HG03135 (cell line): Measurements from ENCODE around the gene NEK6.

Source experiments
- ATAC-seq: cut with Tn5 transposase; IDR thresholded peaks from one replicate; pipeline ENCODE4 v1.9.1; 2021; ENCODE audit warnings: mild to moderate bottlenecking, moderate library complexity; ENCODE audit not compliant: unreplicated experiment

NEK6 gene

DNA sequence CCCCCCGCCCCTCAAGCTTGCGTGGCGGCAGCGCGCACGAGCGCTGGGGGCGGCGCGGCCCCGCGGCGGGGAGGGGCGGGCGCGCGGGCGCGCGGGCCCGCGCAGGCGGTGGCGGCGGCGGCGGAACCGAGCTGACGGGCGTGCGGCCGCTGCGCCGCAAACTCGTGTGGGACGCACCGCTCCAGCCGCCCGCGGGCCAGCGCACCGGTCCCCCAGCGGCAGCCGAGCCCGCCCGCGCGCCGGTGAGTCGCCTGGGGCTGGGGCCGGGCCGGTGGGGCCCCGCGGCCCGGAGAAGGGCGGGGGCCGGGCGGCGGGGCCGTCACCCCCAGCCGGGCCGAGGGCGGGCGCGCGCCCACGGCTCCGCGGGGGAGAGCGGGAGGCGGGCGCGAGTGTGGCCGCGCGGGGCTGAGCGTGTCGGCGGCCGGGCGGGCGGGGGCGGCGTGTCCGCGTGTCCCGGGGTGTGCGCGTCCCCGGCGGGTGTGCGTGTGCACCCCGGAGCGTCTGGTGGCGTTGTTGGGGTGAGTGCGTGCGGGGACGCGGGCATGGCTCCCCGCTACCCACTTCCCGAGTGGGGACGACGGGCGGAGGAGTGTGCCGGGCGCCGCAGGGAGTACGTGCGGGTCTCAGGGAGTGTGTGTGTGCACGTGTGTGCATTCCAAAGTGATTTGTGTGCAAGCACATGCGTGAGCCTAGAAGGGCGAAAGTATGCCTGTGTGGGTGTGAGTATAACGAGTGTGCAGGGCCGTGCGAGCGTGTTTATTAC is at the start of gene NEK6:
Gene NEK6, plus strand, starts transcription at position 106 of the 763 bp plus-strand sequence. CDS start 44,016 bp downstream, outside the sequence.
- ATAC-seq, result no peak

DNA sequence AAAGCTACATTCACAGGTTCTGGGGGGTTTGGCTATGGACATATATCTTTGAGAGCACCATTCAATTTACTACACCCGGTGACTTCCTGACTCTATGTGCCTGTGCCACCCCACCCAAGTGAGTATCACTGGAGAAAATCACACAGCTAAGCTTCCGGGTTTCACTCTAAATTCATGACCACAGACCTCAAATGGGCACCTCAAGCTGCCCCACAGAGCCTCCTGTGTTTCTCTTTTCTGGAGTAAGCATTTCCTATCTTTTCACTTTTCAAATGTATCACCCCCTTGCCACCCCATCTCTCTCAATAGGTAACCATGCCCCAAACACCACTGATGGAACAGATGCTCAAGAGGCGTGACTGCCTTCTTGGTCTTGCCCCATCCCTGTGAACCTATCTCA is 49.2 kb upstream of the NEK6 start:
- ATAC-seq, result no peak

DNA sequence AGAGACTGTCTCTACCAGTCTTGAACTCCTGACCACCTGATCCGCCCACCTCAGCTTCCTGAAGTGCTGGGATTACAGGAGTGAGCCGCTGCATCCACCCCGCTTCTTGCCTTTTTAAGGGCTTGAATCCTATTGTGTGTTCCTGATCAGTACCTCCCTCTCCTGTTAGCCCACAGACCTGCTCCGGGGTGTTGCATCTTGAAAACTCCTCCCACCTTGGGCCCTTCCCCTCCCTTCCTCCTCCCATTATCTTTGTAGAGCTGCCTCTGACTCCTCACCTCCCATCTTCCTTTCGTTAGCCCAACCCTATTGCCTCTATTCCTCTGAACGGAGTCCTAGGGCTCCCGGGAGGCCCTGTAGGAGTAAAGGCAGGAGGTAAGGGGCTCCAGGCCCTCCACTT is 48.5 kb upstream of the NEK6 start:
- no peak for ATAC-seq

DNA sequence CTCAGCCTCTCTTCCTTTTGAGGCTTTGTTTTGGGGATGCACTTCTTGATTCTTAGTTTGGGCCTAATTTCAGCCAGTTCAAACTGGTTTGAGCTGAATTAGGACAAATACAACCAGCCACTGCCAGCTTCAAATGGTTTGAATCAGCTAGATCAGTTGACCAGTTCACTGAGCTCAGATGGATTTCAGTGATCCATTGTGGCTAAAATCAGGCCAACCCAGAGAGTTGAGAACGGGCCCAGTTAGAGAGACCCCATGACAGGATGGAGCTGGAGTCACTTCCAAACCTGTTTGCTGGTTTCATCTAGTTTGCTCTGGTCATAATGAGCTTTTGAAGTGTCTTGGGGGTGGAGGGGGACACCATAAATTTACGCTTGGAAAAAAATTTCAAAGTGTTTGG is 48.0 kb upstream of the NEK6 start:
- no peak for ATAC-seq

DNA sequence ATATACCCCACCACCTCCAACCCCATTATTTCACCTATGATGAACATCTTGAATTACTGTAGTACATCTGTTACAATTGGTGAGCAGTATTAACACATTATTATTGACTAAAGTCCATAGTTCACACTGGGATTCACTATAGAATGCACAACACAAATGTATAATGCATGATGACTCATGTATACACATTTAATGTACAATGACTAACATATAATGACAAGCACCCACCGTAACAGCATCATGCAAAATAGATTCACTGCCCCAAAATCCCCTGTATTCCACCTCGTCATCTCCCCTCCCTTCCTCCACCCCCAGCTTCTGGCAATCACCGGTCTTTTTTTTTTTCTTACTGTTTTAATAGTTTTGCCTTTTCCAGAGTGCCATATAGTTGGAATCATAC is 47.1 kb upstream of the NEK6 start:
- peak; percentile 49 for ATAC-seq

DNA sequence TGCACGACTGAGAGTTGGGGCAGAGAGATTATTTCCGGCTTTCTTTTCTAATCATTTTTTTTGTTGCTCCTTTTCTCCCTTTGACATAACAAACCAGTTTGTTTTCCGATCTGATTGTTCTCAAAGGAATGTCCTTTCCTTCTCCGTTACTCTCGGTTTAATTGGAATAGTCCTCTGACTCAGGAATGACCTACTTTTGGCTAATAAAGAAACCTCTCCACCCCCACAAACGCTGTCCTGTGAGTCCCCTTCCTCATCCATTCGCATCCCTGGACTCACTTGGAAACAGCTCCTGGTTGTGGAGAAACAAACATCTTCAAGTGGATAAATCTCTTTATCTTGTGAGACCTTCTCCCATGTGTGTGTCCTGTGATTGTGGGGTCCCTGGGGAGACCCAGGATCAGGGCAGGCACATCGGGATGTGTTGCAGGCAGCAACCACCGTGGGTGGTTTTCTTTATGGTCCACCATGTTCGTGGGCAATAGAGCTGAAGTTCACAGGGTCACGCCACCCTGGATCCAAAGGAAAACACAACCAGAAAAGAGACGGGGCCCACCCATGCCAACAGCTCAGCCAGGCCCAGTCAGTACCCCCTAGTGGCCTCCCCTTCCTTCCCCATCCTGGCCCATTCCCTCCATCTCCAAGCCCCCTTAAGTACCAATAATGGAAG is 45.2 kb upstream of the NEK6 start:
- no peak for ATAC-seq

DNA sequence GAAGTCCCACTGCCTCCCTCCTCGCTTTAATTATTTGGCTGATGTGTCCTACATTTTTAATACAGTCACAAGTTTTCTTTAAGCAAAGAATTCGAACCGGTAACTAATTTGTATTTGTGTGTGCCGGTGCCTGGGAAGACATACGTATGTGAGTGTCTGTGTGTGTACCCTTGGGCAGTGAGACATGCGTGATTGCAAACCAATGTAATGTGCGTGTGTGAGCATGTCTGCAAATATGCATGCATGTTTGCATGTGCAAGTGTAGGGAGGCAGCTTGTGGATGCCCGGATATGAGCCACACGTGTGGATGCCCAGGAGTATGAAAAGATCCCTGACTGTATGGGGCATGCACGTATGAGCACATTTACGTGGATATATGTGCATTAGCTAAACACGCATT is 44.4 kb upstream of the NEK6 start:
- ATAC-seq, result no peak

DNA sequence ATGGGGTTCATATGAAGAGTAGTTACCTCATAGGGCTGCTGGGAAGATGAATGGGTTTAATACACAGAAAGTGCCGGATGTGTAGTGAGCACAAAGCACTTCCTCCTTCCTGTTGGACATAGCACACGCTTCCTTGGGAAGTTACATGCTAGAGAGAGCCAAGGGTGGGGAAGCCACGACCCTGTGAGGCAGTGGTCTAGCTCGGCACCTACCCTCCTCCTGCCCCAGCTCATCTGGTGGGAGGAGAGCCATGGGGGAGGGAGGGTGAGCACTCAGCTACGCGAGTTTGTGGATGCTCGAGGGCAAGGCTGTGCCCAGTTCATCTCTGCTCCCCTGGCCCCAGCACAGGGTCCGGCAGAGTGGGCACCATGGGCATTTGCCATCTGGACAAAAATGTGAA is 43.6 kb upstream of the NEK6 start:
- ATAC-seq, result no peak

DNA sequence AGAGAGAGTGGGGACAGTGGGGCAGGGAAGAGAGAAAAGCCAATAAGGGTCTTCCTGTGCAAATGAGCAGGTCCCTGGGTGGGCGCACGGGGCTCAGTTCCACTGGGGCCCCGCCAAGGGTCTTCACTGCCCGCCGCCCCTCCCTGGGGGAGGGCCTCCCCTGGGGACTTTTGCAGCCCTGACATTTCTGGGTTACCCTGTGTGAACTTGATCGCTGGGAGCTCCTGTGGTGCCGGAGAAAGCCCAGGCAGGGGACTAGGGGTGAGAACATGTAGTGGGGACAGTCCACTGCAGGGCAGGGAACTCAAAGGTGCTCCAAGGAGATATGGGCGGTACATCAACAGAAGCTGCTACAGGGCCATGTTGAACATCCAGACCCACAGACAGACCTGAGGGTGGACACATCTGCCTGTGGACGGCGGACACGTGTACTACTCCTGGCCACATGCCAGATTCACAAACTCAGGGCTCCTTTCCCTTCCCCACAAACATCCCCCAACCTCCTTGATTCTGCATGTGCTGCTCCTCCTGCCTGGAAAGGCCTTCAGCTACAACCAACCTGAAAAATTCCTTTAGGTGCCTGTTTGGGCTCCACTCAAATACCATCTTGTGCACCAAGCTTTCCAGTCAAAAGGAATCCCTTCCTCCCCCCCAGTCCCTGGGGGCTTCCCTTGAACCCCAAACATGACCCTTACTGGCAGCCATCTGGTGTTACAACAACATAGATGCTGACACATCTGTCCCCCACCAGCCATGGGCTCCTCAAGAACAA is 43.0 kb upstream of the NEK6 start:
- no peak for ATAC-seq

DNA sequence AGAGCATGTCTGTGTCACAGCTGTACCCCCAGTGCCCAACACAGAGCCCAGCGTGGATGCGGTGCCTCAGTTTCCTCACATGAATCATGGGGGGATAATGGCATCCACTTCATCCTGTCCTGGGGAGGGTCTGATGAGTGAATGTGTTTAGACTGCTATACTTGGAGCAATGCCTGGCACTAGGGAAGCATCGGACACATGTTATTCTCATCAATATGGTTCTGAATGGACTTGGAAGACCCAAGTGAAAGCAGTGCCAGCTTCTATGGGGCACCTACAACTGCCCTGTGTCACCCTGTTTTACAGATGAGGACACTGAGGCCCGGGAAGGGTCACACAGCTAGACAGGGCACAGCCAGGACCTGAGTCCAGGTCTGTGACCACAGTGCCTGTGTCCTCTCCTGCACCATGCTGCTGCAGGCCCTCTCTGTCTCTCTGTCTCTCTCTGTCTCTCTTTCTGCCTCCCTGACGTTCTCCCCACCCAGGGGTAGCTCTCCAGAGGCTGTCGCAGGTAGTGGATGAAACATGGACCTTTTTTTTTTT is 42.3 kb upstream of the NEK6 start:
- ATAC-seq, result no peak

DNA sequence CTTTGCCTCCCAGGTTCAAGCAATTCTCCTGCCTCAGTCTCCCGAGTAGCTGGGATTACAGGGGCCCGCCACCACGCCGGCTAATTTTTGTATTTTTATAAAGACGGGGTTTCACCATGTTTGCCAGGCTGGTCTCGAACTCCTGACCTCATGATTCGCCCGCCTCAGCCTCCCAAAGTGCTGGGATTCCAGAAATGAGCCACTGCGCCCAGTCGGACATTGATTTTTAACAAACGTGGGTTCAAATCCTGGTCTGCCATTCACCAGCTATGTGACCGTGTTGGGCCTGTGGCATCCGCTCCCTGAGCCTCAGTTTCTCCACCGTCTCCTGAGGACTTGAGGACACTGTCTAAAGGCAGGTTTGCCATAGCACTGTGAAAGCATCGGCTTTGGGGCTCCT is 41.8 kb upstream of the NEK6 start:
- ATAC-seq, result no peak

DNA sequence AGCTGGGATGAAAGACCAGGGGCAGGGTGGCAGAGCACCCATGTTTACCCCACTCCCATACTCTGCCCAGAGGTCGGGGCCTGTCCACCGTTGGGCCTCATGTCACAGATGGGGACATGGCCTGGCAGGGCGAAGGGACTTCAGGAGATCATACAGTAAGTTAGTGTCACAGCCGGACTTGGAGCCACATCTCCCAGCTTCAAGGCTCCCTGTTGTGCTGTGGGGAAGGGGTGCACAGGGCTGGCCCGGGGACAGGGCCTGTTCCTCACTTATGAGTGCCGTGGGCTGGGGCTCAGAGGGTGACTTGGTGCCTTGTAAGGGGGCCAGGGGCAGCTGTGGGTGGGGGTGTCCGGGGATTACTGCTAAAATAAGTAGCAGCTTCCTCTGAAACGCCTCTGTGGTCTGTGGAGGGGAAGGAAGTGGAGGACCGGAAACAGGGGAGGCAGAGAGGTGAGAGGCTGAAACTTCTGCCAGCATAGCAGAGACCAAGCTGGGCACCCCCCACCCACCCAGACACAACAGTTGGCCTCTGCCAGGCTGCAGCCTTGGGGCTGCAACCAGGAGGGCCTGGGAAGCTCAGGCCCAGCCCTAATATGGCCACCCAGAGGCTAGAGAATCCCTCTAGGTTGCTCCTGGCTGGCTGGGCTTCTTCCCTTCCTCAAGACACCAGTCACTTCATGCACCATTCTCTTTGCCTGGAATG is 41.1 kb upstream of the NEK6 start:
- no peak for ATAC-seq

DNA sequence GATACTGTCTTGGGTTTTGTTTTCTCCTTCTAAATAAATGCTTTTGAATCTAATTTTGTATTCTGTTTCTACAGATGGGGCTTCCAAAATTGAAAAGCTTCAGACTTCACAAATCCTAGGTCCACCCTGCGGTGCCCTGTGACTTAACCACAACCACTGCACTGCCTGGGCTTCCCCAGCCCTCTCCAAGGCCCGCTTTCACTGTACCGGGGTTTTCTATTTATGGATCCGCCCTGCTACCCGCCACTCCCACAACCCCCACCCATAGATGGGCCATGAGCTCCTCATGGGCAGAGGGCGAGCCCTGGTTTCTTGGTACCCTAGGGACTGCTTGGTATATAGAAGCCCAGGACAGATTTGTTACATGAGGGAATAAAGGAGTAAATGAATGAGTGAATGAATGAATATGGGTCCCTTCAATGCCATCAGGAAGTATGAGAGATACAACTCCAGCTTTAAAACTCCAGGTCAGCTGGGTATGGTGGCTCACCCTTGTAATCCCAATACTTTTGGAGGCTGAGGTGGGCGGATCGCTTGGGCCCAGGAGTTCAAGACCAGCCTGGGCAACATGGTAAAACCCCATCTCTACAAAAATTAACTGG is 39.8 kb upstream of the NEK6 start:
- no peak for ATAC-seq

DNA sequence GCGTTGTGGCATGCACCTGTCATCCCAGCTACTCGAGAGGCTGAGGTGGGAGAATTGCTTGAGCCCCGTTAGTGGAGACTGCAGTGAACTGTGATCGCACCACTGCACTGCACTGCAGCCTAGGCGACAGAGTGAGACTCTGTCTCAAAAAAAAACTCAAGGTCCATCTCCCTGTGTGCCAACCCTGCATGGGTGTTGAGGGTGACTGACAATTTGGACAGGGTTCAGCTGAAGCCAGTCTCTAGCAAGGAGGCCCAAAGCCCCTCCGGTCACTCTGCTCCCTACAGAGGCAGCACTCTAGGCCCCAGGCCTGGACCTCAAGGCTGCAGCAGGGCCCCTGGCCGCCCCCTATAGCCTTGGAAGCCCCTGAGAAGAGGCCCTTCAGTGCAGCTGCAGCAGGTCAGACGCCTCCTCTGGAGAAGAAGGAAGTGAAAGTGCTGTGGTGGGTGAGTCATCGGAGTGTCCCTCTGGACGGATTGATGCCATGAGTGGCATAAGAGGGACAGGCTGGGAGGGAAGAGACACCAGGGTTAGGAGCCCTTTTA is 39.2 kb upstream of the NEK6 start:
- ATAC-seq, result peak; percentile 63

DNA sequence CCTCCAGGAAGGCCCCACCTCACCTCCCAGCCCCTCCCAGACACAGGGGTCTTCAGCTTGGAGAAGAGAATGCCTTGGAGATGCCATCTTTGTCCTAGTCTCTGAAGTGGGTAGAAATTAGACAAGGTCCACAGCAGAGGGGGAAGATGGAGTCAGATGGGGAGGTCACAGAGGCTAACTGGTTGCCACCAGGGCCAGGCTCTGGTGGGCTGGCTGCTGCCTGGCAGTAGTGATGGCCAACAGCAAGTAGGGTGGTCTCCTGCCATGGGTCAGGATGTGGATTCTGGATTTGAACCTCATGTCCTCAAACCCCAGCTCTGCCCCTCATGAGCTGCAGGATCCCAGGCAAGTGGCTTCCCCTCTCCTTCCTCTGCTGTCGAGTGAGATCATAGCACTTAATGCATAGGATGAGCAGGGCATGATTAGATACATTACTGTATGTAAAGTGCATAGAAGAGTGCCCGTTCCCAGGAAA is 38.7 kb upstream of the NEK6 start:
- peak; percentile 8 for ATAC-seq

DNA sequence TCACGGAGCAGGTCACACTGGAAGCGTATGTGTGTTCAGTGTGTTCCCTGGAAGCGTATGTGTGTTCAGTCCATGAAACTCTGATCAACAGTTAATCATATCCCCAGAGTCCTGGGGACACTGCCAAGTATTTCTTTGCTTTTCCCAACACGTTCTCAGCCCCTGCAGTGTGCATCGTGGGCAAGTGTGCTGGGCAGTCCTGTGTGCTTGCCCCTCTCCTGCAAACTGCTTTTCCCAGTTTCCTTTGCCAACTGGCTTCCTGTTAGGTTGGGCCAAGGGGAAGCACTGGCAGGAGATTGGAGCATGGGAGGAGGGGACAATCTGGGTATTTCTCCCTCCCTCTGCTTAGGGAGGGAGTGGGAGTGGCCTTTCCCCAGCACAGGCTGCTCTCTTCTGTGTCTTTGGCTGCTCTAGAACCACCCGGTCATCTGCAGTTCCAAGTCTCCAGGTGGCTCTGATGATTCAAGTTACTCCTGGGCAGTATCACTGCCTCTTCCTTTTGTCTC is 36.8 kb upstream of the NEK6 start:
- ATAC-seq, result no peak

DNA sequence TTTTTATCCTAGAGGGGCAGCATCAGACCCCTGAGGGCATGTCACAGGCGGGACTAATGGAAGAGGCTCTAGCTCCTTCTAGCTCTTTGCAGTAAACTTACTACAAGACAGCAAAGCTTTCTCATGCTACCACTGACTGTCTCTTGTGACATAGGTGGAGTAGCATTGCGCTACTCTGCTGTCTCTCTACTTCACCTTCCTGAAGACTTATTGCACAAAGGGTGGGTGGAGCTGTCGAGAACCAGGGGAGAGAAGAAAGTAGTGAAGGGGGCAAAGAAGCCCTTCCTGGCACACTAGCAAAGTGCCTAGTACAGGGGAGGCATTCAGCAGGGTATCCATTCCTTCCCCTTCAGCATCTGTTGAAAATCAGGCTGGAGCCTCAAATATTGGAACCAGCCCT is 36.1 kb upstream of the NEK6 start:
- no peak for ATAC-seq

DNA sequence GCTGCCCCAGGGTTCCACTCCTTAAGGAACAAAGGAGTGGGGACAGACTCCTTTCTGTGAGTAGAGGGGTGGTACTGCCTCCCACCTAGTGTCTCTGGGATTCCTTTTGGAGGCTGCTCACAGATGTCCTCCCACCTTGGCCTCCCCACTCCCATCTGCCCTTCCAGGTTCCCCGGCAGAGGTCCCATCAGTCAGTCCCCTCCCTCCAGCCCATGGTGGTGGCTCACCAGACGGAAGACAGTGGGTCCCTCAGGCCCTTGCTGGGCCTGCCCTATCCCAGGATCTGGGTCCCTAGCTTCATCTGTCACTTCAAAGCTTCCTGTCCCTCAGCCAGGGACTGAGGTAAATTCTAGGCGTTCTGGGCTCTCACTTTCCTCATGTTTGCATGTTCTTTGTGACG is 35.6 kb upstream of the NEK6 start:
- ATAC-seq, result no peak

DNA sequence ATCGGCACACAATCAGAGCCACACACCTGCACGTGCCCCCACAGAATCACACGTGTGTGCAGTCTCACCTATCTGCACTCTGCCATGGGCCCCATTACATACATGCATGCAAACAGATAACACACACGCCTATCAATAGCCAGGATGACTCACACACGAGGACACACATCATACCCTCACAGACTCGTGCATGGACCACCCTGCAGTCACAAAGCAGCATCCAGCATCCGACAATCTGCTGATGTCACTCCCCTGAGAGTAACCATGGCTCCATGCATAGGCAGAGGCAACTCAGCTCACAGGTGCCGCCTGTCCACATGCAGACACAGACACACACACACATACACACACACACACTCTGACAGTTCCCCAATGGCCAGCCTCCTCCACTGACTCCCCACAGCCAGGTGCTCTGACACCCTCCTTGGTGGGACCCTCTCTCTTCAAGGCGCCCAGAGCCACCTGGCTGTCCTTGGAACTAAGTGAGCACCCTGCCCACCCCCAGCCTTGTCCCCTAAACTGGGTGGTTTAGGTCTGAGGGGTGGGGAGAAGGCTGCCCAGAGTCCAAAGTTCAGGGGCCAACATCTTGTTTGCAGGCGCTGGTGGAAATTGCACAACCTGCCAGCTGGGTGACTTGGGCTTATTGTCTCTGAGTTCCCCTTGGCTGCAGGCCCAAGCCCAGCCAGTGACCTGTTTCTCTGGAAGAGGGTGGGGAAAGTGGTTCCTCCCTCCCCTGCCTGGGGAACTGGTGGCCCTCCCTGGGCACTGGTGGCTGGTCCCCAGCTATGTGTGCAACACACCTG is 34.6 kb upstream of the NEK6 start:
- ATAC-seq, result no peak
